NK-92 (cell line): ENCODE data around the gene OSBPL1A.

Experiments
- DNase-seq: peaks from one replicate; lab custom pipeline; 2025; ENCODE audit not compliant: unreplicated experiment; lab: John Stamatoyannopoulos, UW

The OSBPL1A gene

GRCh38 chr18:24270358-24270936 is 127.2 kb downstream of the OSBPL1A start:
- DNase-seq, result no peak

GRCh38 chr18:24268784-24269550 is 128.7 kb downstream of the OSBPL1A start:
- no peak for DNase-seq

- DNase-seq, result no peak
Measured at GRCh38 chr18:24267878-24268277, 129.7 kb downstream of the OSBPL1A start.

GRCh38 chr18:24266131-24266530 is 131.5 kb downstream of the OSBPL1A start:
- DNase-seq, result no peak

GRCh38 chr18:24265502-24266064 is 132.0 kb downstream of the OSBPL1A start:
- no peak for DNase-seq

GRCh38 chr18:24263050-24263449 is 134.6 kb downstream of the OSBPL1A start:
- DNase-seq, result no peak

GRCh38 chr18:24262087-24262486 is 135.5 kb downstream of the OSBPL1A start:
- DNase-seq, result no peak

GRCh38 chr18:24259869-24260641 is 137.6 kb downstream of the OSBPL1A start:
- DNase-seq, result no peak

GRCh38 chr18:24254071-24254470 is 143.6 kb downstream of the OSBPL1A start:
- DNase-seq, result no peak

GRCh38 chr18:24249716-24250115 is 147.9 kb downstream of the OSBPL1A start:
- no peak for DNase-seq

- DNase-seq, result no peak
Measured at GRCh38 chr18:24248359-24248758, 149.3 kb downstream of the OSBPL1A start.

GRCh38 chr18:24246143-24246542 is 151.5 kb downstream of the OSBPL1A start:
- DNase-seq, result no peak

- DNase-seq, result no peak
Measured at GRCh38 chr18:24244698-24245097, 152.9 kb downstream of the OSBPL1A start.

- DNase-seq, result no peak
Measured at GRCh38 chr18:24243677-24244076, 153.9 kb downstream of the OSBPL1A start.

- DNase-seq, result no peak
Measured at GRCh38 chr18:24239341-24239740, 158.3 kb downstream of the OSBPL1A start.

GRCh38 chr18:24238387-24238786 is 159.2 kb downstream of the OSBPL1A start:
- DNase-seq, result no peak

- DNase-seq, result no peak
Measured at GRCh38 chr18:24234850-24235418, 162.7 kb downstream of the OSBPL1A start.

- DNase-seq, result no peak
Measured at GRCh38 chr18:24234330-24234729, 163.3 kb downstream of the OSBPL1A start.

- DNase-seq, result no peak
Measured at GRCh38 chr18:24232800-24233199, 164.8 kb downstream of the OSBPL1A start.

GRCh38 chr18:24231773-24232735 is 165.6 kb downstream of the OSBPL1A start:
- no peak for DNase-seq
